ENCODE data around the gene ERGIC3.
"Not testable (repeated sequence)": the region's sequence is repeated elsewhere in the genome, so short reads cannot be mapped to it uniquely, and the experiment has no call there.

ERGIC3 gene

GRCh38 chr20:35551503-35551902 lies 9.6 kb downstream of the ERGIC3 start:
- Histone ChIP-seq H3K27ac (ENCODE audit: low read depth, low read length) (no peak overlapping the region), H3K36me3 (ENCODE audit: insufficient read depth, low read length) (peaks cover 94% of the 10 kb centered on the region), H3K27me3 (ENCODE audit: insufficient read depth, low read length) (no peaks in the 10 kb centered on the region), H3K9ac (ENCODE audit: low read depth, low read length) (no peak overlapping the region), H3K4me3 (ENCODE audit: low read length) (no peak overlapping the region), H3K4me1 (ENCODE audit: insufficient read depth, low read length) (no peaks in the 10 kb centered on the region), H3K9me3 (ENCODE audit: insufficient read depth, low read depth, low read length) (no peaks in the 10 kb centered on the region)
- WGBS = 94% methylated on average over 4 of the region's 4 CpGs

GRCh38 chr20:35552914-35553313 lies 11.0 kb downstream of the ERGIC3 start:
- Histone ChIP-seq H3K4me1 (ENCODE audit: insufficient read depth, low read length) (no peaks in the 10 kb centered on the region), H3K9ac (ENCODE audit: low read depth, low read length) (no peak overlapping the region), H3K27me3 (ENCODE audit: insufficient read depth, low read length) (no peaks in the 10 kb centered on the region), H3K36me3 (ENCODE audit: insufficient read depth, low read length) (peaks cover 93% of the 10 kb centered on the region), H3K27ac (ENCODE audit: low read depth, low read length) (no peak overlapping the region), H3K4me3 (ENCODE audit: low read length) (no peak overlapping the region), H3K9me3 (ENCODE audit: insufficient read depth, low read depth, low read length) (no peaks in the 10 kb centered on the region)
- WGBS = 93% methylated on average over 3 of the region's 3 CpGs

GRCh38 chr20:35555461-35555860 lies 13.6 kb downstream of the ERGIC3 start:
- H3K27me3 ChIP-seq (ENCODE audit: insufficient read depth, low read length); H3K27ac ChIP-seq (ENCODE audit: low read depth, low read length); H3K4me3 ChIP-seq (ENCODE audit: low read length); H3K4me1 ChIP-seq (ENCODE audit: insufficient read depth, low read length); H3K9ac ChIP-seq (ENCODE audit: low read depth, low read length); H3K9me3 ChIP-seq (ENCODE audit: insufficient read depth, low read depth, low read length): not testable (repeated sequence)
- peaks cover 74% of the 10 kb centered on the region for H3K36me3 ChIP-seq (ENCODE audit: insufficient read depth, low read length)
- 93% methylated on average over 4 of the region's 4 CpGs for WGBS

GRCh38 chr20:35555951-35556645 lies 14.2 kb downstream of the ERGIC3 start:
- 96% methylated on average over 21 of the region's 21 CpGs for WGBS
- no peak overlapping the region for H3K27ac ChIP-seq (ENCODE audit: low read depth, low read length)
- no peaks in the 10 kb centered on the region for H3K27me3 ChIP-seq (ENCODE audit: insufficient read depth, low read length)
- H3K9ac ChIP-seq (ENCODE audit: low read depth, low read length) = no peak overlapping the region
- no peak overlapping the region for H3K4me3 ChIP-seq (ENCODE audit: low read length)
- no peaks in the 10 kb centered on the region for H3K9me3 ChIP-seq (ENCODE audit: insufficient read depth, low read depth, low read length)
- peaks cover 68% of the 10 kb centered on the region for H3K36me3 ChIP-seq (ENCODE audit: insufficient read depth, low read length)
- H3K4me1 ChIP-seq (ENCODE audit: insufficient read depth, low read length) = no peaks in the 10 kb centered on the region

- Histone ChIP-seq H3K4me1 (ENCODE audit: insufficient read depth, low read length) (no peaks in the 10 kb centered on the region; the same call in 1 of the 2 replicates), H3K27ac (ENCODE audit: low read depth, low read length) (no peak overlapping the region), H3K9ac (ENCODE audit: low read depth, low read length) (no peak overlapping the region), H3K9me3 (ENCODE audit: insufficient read depth, low read depth, low read length) (no peaks in the 10 kb centered on the region), H3K4me3 (ENCODE audit: low read length) (no peak overlapping the region), H3K36me3 (ENCODE audit: insufficient read depth, low read length) (peaks cover 60% of the 10 kb centered on the region), H3K27me3 (ENCODE audit: insufficient read depth, low read length) (no peaks in the 10 kb centered on the region)
- WGBS = 97% methylated on average over 8 of the region's 8 CpGs
These were observed 15.0 kb downstream of the ERGIC3 start for GRCh38 chr20:35556871-35557270.

- Histone ChIP-seq H3K4me1 (ENCODE audit: insufficient read depth, low read length) (no peaks in the 10 kb centered on the region; the same call in 1 of the 2 replicates), H3K9ac (ENCODE audit: low read depth, low read length) (no peak overlapping the region), H3K36me3 (ENCODE audit: insufficient read depth, low read length) (peaks cover 46% of the 10 kb centered on the region), H3K27me3 (ENCODE audit: insufficient read depth, low read length) (no peaks in the 10 kb centered on the region), H3K9me3 (ENCODE audit: insufficient read depth, low read depth, low read length) (no peaks in the 10 kb centered on the region), H3K27ac (ENCODE audit: low read depth, low read length) (no peak overlapping the region), H3K4me3 (ENCODE audit: low read length) (no peak overlapping the region)
- 94% methylated on average over 4 of the region's 4 CpGs for WGBS
These were observed 16.6 kb downstream of the ERGIC3 start for GRCh38 chr20:35558451-35558850.

- Histone ChIP-seq H3K36me3 (ENCODE audit: insufficient read depth, low read length) (peaks cover 39% of the 10 kb centered on the region), H3K9ac (ENCODE audit: low read depth, low read length) (no peak overlapping the region), H3K4me3 (ENCODE audit: low read length) (no peak overlapping the region), H3K9me3 (ENCODE audit: insufficient read depth, low read depth, low read length) (no peaks in the 10 kb centered on the region), H3K27me3 (ENCODE audit: insufficient read depth, low read length) (no peaks in the 10 kb centered on the region), H3K27ac (ENCODE audit: low read depth, low read length) (no peak overlapping the region), H3K4me1 (ENCODE audit: insufficient read depth, low read length) (no peaks in the 10 kb centered on the region; the same call in 1 of the 2 replicates)
- 92% methylated on average over 23 of the region's 24 CpGs for WGBS
These were observed 17.3 kb downstream of the ERGIC3 start for GRCh38 chr20:35559042-35559693.

- Histone ChIP-seq H3K27me3 (ENCODE audit: insufficient read depth, low read length) (no peaks in the 10 kb centered on the region), H3K9me3 (ENCODE audit: insufficient read depth, low read depth, low read length) (no peaks in the 10 kb centered on the region), H3K9ac (ENCODE audit: low read depth, low read length) (no peak overlapping the region), H3K4me1 (ENCODE audit: insufficient read depth, low read length) (no peaks in the 10 kb centered on the region; the same call in 1 of the 2 replicates), H3K27ac (ENCODE audit: low read depth, low read length) (no peak overlapping the region), H3K4me3 (ENCODE audit: low read length) (no peak overlapping the region), H3K36me3 (ENCODE audit: insufficient read depth, low read length) (peaks cover 30% of the 10 kb centered on the region)
- WGBS = 75% methylated on average over 18 of the region's 18 CpGs
These were observed 18.2 kb downstream of the ERGIC3 start for GRCh38 chr20:35560105-35560511.

GRCh38 chr20:35560541-35560940 lies 18.7 kb downstream of the ERGIC3 start:
- Histone ChIP-seq H3K27me3 (ENCODE audit: insufficient read depth, low read length) (no peaks in the 10 kb centered on the region), H3K4me3 (ENCODE audit: low read length) (no peak overlapping the region), H3K9me3 (ENCODE audit: insufficient read depth, low read depth, low read length) (no peaks in the 10 kb centered on the region), H3K9ac (ENCODE audit: low read depth, low read length) (no peak overlapping the region), H3K27ac (ENCODE audit: low read depth, low read length) (no peak overlapping the region), H3K4me1 (ENCODE audit: insufficient read depth, low read length) (no peaks in the 10 kb centered on the region; the same call in 1 of the 2 replicates), H3K36me3 (ENCODE audit: insufficient read depth, low read length) (peaks cover 26% of the 10 kb centered on the region)
- WGBS = 78% methylated on average over 10 of the region's 10 CpGs

GRCh38 chr20:35561268-35561667 lies 19.4 kb downstream of the ERGIC3 start:
- no peak overlapping the region for H3K27ac ChIP-seq (ENCODE audit: low read depth, low read length)
- H3K36me3 ChIP-seq (ENCODE audit: insufficient read depth, low read length) = peaks cover 19% of the 10 kb centered on the region
- H3K4me3 ChIP-seq (ENCODE audit: low read length) = no peak overlapping the region
- H3K9me3 ChIP-seq (ENCODE audit: insufficient read depth, low read depth, low read length) = no peaks in the 10 kb centered on the region
- H3K4me1 ChIP-seq (ENCODE audit: insufficient read depth, low read length) = no peaks in the 10 kb centered on the region; the same call in 1 of the 2 replicates
- no peaks in the 10 kb centered on the region for H3K27me3 ChIP-seq (ENCODE audit: insufficient read depth, low read length)
- H3K9ac ChIP-seq (ENCODE audit: low read depth, low read length) = no peak overlapping the region
- 24% methylated on average over 7 of the region's 7 CpGs for WGBS

GRCh38 chr20:35561671-35562070 lies 19.8 kb downstream of the ERGIC3 start:
- 68% methylated on average over 5 of the region's 5 CpGs for WGBS
- Histone ChIP-seq H3K36me3 (ENCODE audit: insufficient read depth, low read length) (peaks cover 15% of the 10 kb centered on the region), H3K9me3 (ENCODE audit: insufficient read depth, low read depth, low read length) (no peaks in the 10 kb centered on the region), H3K4me1 (ENCODE audit: insufficient read depth, low read length) (no peaks in the 10 kb centered on the region; the same call in 1 of the 2 replicates), H3K4me3 (ENCODE audit: low read length) (no peak overlapping the region), H3K9ac (ENCODE audit: low read depth, low read length) (no peak overlapping the region), H3K27me3 (ENCODE audit: insufficient read depth, low read length) (no peaks in the 10 kb centered on the region), H3K27ac (ENCODE audit: low read depth, low read length) (no peak overlapping the region)

All from HUES64 (cell line).